Subcutaneous adipose tissue (tissue), 4 donors: ENCODE results near the gene PTCRA. TPM values are rescaled to one million over a fixed set of nuclear protein-coding genes. Genes with fewer than 3 reads are reported as not detected.

Experiments used
- CTCF ChIP-seq: fragments of 450-650 bp; IDR thresholded peaks from one replicate; pipeline ENCODE4 v1.5.1; 2016; ENCODE audit warnings: low read depth, mild to moderate bottlenecking, control low read depth, antibody characterized with exemption, moderate library complexity
- total RNA-seq, 4 donors: library from RNA; depleted of rRNA; stranded (reverse); fragments of >200 nt; gene quantifications; one replicate each; pipeline ENCODE4 v1.1.0, GENCODE V29; 2016

The PTCRA gene
- total RNA-seq, 4 donors from 2014 or later = 1.5 TPM; not detected in 3

- TF ChIP-seq CTCF = no peak
Observed at GRCh38 chr6:42936398-42936797, 20.5 kb downstream of the PTCRA start.

DNA sequence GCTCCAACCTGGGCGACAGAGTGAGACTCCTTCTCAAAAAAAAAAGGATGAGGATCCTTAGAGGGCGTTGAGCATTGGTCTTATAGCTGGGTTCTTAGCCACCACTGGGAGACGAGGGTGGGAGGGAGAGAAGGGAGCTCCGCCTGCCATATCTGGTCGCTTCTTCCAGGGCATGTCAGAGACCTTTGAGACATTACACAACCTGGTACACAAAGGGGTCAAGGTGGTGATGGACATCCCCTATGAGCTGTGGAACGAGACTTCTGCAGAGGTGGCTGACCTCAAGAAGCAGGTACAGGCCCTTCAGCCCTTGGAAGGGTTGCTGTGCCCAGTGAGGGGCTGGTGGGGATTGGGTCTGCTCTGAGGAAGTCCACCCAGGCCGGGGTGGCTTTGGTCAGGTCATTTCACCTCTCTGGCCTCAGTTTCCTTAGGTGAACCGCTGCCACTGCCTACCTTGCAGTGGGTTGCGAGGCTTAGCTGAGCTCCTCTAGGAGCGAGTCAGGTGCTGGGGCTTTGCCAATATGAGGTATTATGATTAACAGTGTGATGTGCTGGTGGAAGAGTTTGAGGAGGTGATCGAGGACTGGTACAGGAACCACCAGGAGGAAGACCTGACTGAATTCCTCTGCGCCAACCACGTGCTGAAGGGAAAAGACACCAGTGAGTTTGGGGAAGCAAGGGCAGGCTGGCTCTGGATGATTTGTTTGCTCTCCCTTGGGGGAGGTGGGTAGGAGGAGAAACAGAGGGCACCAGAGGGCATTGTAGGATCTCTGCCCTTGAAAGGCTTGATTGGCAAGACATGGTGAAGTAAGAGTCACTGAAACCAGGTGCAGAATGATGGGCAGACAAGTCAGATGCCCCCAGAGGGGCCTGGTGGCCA is 21.9 kb downstream of the PTCRA start:
- no peak for TF ChIP-seq CTCF

DNA sequence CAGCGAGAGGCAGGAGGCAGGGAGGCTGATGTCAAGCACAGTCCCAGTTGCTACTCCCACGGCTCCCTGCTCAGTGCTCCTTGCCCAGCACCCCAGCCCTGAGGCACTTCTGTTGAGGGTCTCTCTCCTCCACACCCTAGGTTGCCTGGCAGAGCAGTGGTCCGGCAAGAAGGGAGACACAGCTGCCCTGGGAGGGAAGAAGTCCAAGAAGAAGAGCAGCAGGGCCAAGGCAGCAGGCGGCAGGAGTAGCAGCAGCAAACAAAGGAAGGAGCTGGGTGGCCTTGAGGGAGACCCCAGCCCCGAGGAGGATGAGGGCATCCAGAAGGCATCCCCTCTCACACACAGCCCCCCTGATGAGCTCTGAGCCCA is 22.6 kb downstream of the PTCRA start:
- TF ChIP-seq CTCF = no peak

GRCh38 chr6:42938987-42939809 is 23.3 kb downstream of the PTCRA start:
- TF ChIP-seq CTCF = no peak

DNA sequence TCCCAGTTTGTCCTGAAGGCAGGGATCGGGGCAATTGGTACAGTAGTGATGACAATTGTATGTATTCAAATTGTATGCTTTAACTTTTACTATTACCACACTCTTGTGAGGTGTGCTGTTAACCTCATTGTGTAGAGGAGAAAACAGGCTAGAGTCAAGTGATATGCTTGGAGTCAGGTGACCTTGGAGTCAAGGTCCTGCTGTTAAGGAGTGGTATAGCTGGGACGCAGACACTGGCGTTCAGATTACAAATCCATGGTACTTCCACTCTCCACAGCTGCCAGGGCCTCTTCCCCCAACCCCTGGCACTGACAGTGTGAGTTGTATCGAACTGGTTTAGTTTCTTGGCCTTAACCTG is 23.9 kb downstream of the PTCRA start:
- TF ChIP-seq CTCF = no peak

DNA sequence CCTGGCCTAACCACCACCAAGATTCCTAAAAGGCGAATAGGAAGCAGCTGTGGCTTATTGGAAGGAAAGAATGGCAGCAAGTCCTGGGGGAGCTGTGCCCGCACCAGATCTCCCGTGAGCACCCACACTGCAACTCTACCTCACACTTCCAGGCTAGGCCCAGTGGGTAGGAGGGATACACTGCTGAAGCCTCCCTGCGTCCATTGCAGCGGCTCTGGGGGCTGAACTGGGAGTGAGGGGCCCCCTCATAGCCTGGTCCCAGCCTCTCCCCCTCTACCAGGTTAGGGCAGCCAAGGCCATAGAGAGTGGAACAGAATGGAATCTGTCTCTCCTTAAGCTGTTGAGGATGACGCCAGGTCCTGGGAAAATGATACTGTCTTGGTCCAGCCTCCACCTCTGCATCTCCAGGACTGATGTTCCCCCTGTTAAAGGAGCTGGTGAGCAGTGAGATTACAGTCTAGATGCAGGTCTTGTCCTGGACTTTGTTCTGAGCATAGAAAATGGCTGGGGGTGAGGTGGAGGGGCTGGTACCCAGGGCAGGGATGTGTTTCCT is 24.7 kb downstream of the PTCRA start:
- no peak for TF ChIP-seq CTCF

GRCh38 chr6:42942444-42942843 is 26.6 kb downstream of the PTCRA start:
- no peak for TF ChIP-seq CTCF
